ENCODE measurements around the gene SLC35D2.

The SLC35D2 gene

DNA sequence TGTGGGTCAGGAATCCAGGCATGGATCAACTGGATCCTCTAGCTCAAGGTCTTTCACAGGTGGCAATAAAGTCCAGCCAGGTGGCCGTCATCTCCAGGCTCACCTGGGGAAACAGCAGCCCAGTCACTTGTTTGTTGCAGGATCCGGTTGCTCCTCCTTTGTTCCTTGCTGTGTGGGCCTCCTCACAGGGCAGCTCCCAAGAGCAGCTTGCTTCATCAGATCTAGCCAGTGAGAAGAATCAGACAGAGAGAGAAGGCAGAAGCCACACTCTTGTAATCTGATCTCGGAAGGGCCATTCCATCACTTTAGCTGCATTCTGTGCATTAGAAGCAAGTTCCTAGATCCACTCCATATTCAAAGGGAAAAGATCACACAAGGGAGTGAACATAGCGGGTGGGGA lies 78.3 kb downstream of the SLC35D2 start:
- DNase-seq (ENCODE audit: low read depth) = no peak
- no peak overlapping the region for H3K4me3 ChIP-seq (ENCODE audit: low read length)
- TF ChIP-seq, protein P1, sequence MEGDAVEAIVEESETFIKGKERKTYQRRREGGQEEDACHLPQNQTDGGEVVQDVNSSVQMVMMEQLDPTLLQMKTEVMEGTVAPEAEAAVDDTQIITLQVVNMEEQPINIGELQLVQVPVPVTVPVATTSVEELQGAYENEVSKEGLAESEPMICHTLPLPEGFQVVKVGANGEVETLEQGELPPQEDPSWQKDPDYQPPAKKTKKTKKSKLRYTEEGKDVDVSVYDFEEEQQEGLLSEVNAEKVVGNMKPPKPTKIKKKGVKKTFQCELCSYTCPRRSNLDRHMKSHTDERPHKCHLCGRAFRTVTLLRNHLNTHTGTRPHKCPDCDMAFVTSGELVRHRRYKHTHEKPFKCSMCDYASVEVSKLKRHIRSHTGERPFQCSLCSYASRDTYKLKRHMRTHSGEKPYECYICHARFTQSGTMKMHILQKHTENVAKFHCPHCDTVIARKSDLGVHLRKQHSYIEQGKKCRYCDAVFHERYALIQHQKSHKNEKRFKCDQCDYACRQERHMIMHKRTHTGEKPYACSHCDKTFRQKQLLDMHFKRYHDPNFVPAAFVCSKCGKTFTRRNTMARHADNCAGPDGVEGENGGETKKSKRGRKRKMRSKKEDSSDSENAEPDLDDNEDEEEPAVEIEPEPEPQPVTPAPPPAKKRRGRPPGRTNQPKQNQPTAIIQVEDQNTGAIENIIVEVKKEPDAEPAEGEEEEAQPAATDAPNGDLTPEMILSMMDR (IDR thresholded peaks at IDR 0.05; ENCODE audit: insufficient read depth, low read depth, low read length, missing control alignments) = no peak

DNA sequence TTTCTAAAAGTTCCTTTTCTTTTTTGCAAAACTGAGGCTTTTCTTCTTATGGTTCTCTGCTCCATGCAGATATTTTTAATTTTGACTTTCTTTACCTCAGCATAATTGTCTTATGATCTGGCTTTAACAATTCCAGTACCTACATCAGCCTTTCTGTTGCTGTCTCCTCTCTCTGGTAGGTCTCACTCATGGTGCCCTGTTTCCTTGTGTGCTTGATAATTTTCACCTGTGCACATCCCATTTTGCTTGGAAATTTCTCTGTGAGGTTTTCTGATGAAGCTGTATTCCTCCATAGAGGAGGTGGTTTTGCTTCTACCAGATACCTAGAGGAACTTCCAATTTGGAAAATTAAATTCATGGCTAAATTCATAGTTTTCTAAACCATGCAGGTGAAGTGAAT lies 79.3 kb downstream of the SLC35D2 start:
- no peak for DNase-seq (ENCODE audit: low read depth)
- TF ChIP-seq, protein P1 (IDR thresholded peaks at IDR 0.05; ENCODE audit: insufficient read depth, low read depth, low read length, missing control alignments) = no peak
- no peak overlapping the region for H3K4me3 ChIP-seq (ENCODE audit: low read length)

DNA sequence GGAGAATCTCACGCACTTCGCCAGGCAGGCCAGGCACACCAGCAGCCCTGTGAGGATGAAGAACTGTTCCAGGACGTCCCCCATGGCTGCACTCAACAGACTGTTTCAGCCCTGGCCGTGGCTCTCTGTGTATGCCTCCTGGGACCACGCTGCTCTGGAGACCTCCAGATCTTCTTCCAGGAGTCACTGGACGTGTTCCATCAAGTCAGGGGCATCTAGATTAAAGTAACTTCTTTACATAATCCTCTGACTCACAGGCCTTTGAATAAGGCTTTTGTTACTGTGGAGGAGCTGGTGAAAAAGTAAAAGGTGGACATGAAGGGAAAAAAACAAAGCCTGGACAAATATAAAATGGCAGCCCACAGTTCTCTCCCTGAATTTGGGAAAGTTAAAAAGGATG lies 81.5 kb downstream of the SLC35D2 start, which contains the start of gene HSD17B3:
TSS of gene HSD17B3 (minus strand) at position 156 of the 400 bp plus-strand sequence. CDS start at position 84, 72 bp downstream.
- H3K4me3 ChIP-seq (ENCODE audit: low read length) = no peak within 1 kb of the TSS
- peak; percentile 80 for DNase-seq (ENCODE audit: low read depth)
- TF ChIP-seq, protein P1 (IDR thresholded peaks at IDR 0.05; ENCODE audit: insufficient read depth, low read depth, low read length, missing control alignments) = no peak

DNA sequence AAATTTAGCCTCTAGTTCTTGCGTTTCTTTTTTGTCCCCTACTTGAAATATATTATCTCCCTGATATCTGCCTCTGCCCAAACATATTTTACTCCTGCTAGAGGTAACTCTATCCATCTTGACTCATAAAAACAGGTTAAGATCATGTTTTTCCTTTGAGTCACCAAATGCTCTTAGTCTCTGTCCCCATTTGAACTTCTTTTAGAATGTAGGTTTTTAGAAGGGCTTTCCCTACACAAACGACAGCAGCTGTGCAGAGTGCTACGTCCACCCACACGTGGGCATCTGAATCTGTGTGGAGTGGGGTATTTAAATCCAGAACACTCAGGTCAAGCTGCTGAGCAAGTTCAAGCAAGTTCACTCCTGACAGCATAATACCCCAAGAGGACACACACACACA lies 83.7 kb downstream of the SLC35D2 start:
- TF ChIP-seq, protein P1 (IDR thresholded peaks at IDR 0.05; ENCODE audit: insufficient read depth, low read depth, low read length, missing control alignments) = no peak
- peak; percentile 91 for DNase-seq (ENCODE audit: low read depth)
- H3K4me3 ChIP-seq (ENCODE audit: low read length) = no peak overlapping the region

DNA sequence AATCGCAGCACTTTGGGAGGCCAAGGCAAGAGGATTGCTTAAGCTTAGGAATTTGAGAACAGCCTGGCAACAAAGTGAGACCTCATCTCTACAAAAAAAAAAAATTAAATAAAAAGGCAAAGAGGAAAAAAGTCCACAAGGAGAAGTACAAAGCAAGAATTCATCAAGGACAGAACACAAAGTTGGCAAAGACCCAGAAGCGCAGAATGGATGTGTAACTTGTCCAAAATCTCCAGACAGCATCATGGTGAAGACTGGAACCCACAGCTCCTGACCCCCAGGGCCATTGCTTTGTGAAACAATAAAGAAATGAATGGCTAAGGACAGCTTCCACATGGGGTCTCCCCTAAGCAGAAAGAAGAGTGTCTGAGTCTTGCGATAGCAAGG lies 89.4 kb downstream of the SLC35D2 start:
- no peak for DNase-seq (ENCODE audit: low read depth)
- no peak overlapping the region for H3K4me3 ChIP-seq (ENCODE audit: low read length)
- TF ChIP-seq, protein P1 (IDR thresholded peaks at IDR 0.05; ENCODE audit: insufficient read depth, low read depth, low read length, missing control alignments) = no peak

DNA sequence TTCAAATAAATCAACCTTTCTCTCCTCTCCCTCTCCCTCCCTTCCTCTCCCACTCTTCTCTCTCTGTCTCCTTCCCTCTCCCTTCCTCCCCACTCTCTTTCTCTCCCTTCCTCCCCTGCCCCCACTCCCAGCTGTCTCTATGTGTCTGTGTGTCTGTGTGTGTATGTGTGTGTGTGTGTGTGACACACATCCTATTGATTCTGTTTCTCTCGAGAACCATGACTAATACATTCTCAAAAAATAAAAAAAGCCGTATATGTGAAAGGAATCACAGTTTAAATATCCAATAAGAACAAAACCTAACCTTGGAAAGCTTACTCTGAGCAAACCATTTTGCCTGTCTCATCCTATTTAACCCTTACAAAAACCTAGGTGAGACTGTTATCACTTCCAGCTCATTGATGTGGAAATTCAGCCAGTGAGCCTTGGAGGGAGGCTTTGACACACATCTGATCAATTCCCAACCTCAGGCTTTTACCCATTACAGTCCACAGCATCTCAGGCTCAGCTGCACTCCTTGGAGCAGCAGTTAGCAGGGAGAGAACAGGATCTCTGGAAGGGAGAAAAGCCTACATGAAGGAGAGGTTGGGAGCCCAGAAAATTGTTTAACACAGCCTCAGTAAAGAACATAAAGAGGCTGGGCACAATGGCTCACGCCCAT lies 89.9 kb downstream of the SLC35D2 start:
- no peak overlapping the region for H3K4me3 ChIP-seq (ENCODE audit: low read length)
- DNase-seq (ENCODE audit: low read depth) = peak; percentile 32
- TF ChIP-seq, protein P1 (IDR thresholded peaks at IDR 0.05; ENCODE audit: insufficient read depth, low read depth, low read length, missing control alignments) = no peak

DNA sequence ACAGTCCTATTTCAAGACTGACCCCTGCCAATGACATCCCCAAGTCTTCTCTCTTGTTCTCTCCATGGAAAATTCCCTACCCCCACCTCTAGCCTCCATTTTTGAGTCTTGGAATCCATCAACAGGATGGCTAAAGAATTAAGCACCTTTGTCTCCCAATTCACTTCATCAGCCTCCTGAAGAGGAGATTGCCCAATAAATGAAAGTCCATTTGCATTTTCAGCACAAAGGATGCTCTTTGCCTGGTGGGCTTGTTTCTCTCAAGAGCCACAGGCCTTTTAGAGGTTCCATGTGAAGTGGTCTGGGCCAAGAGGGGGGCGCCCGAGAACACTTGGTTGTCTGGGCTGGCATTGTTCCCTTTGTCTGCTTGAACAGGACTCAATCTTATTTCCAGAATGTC lies 94.1 kb downstream of the SLC35D2 start:
- TF ChIP-seq, protein P1 (IDR thresholded peaks at IDR 0.05; ENCODE audit: insufficient read depth, low read depth, low read length, missing control alignments) = no peak
- no peak overlapping the region for H3K4me3 ChIP-seq (ENCODE audit: low read length)
- no peak for DNase-seq (ENCODE audit: low read depth)
